Hepatocyte (in vitro differentiated cells): Measurements from ENCODE around the gene INTS6. TPM values are rescaled to one million over a fixed set of nuclear protein-coding genes. Genes with fewer than 3 reads are reported as not detected.

Source experiments
- DNase-seq: peaks from one replicate; pipeline ENCODE4 v3.0.0-alpha.2; 2016; ENCODE audit warnings: low spot score
- H2AFZ ChIP-seq: fragments of 200-600 bp; sonication (generic); 2 replicates; pipeline ENCODE4 v1.6.0; 2016; ENCODE audit warnings: antibody characterized with exemption, mild to moderate bottlenecking
- H3K27ac ChIP-seq: fragments of 200-600 bp; sonication (generic); 2 replicates; pipeline ENCODE4 v1.5.1; 2016; ENCODE audit warnings: mild to moderate bottlenecking
- H3K27me3 ChIP-seq: fragments of 200-600 bp; sonication (generic); 2 replicates; pipeline ENCODE4 v1.6.1; 2016
- H3K36me3 ChIP-seq: fragments of 200-600 bp; sonication (generic); replicated peaks from 2 replicates; pipeline ENCODE4 v1.5.1; 2016; ENCODE audit warnings: low read depth; ENCODE audit not compliant: insufficient read depth
- H3K4me1 ChIP-seq: fragments of 200-600 bp; sonication (generic); 2 replicates; pipeline ENCODE4 v1.5.1; 2016; ENCODE audit warnings: mild to moderate bottlenecking, moderate library complexity; ENCODE audit not compliant: insufficient read depth
- H3K4me2 ChIP-seq: fragments of 200-600 bp; sonication (generic); 2 replicates; pipeline ENCODE4 v1.6.0; 2016
- H3K4me3 ChIP-seq: fragments of 200-600 bp; sonication (generic); 2 replicates; pipeline ENCODE4 v1.5.1; 2016; ENCODE audit warnings: mild to moderate bottlenecking
- H3K79me2 ChIP-seq: fragments of 200-600 bp; sonication (generic); 2 replicates; pipeline ENCODE4 v1.6.0; 2017; ENCODE audit warnings: mild to moderate bottlenecking
- H3K9me2 ChIP-seq: fragments of 200-600 bp; sonication (generic); replicated peaks from 2 replicates; pipeline ENCODE4 v1.6.0; 2017; ENCODE audit warnings: mild to moderate bottlenecking; ENCODE audit not compliant: insufficient read depth
- H3K9me3 ChIP-seq: fragments of 200-600 bp; sonication (generic); 2 replicates; pipeline ENCODE4 v1.5.1; 2016; ENCODE audit warnings: low read depth, mild to moderate bottlenecking
- H4K20me1 ChIP-seq: fragments of 200-600 bp; sonication (generic); 2 replicates; pipeline ENCODE4 v1.6.0; 2016; ENCODE audit warnings: mild to moderate bottlenecking; ENCODE audit not compliant: insufficient read depth, poor library complexity, severe bottlenecking
- EZH2 ChIP-seq: fragments of 200-600 bp; sonication (generic); IDR thresholded peaks from 2 replicates; pipeline ENCODE4 v1.6.1; 2016; ENCODE audit warnings: antibody characterized with exemption, mild to moderate bottlenecking, borderline replicate concordance
- EZH2phosphoT487 ChIP-seq: fragments of 200-600 bp; sonication (generic); IDR thresholded peaks from one replicate; pipeline ENCODE4 v1.6.1; 2018; ENCODE audit warnings: antibody characterized with exemption, mild to moderate bottlenecking, low read depth, moderate library complexity; ENCODE audit not compliant: unreplicated experiment, severe bottlenecking
- WGBS: methylation state at CpG from one replicate; pipeline ENCODE4 v1.1.6; 2016; ENCODE audit warnings: low lambda C conversion rate; ENCODE audit errors: missing lambda C conversion rate; 5-methylcytosine and 5-hydroxymethylcytosine counted together
- polyA plus RNA-seq: library from polyadenylated mRNA; unstranded; fragments of >200 nt; fragmentation: Nextera tagmentation; extraction: Ambion mirVana; gene quantifications from 2 replicates; pipeline ENCODE4 v1.2.1, GENCODE V29; 2016
- total RNA-seq: library from RNA; depleted of rRNA; stranded (reverse); fragments of >200 nt; gene quantifications from 2 replicates; pipeline ENCODE4 v1.2.3, GENCODE V29; 2014
- TF ChIP-seq, protein P1 (sequence below): fragments of 200-600 bp; sonication (generic); IDR thresholded peaks from 2 replicates; pipeline ENCODE4 v1.5.1; 2016; ENCODE audit warnings: antibody characterized with exemption, mild to moderate bottlenecking; ENCODE audit not compliant: poor library complexity

INTS6 gene
- total and polyA plus RNA-seq, 2 experiments from 2014 or later = 28.5 to 51.2 TPM

GRCh38 chr13:51331354-51331861 is 121.4 kb downstream of the INTS6 start:
- no peak overlapping the region for H3K27ac ChIP-seq
- 84% methylated on average over 6 of the region's 6 CpGs for WGBS
- H4K20me1 ChIP-seq = no peaks in the 10 kb centered on the region
- H3K4me2 ChIP-seq = no peak overlapping the region
- no peaks in the 10 kb centered on the region for H3K4me1 ChIP-seq
- TF ChIP-seq, protein P1, sequence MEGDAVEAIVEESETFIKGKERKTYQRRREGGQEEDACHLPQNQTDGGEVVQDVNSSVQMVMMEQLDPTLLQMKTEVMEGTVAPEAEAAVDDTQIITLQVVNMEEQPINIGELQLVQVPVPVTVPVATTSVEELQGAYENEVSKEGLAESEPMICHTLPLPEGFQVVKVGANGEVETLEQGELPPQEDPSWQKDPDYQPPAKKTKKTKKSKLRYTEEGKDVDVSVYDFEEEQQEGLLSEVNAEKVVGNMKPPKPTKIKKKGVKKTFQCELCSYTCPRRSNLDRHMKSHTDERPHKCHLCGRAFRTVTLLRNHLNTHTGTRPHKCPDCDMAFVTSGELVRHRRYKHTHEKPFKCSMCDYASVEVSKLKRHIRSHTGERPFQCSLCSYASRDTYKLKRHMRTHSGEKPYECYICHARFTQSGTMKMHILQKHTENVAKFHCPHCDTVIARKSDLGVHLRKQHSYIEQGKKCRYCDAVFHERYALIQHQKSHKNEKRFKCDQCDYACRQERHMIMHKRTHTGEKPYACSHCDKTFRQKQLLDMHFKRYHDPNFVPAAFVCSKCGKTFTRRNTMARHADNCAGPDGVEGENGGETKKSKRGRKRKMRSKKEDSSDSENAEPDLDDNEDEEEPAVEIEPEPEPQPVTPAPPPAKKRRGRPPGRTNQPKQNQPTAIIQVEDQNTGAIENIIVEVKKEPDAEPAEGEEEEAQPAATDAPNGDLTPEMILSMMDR = no peak
- TF ChIP-seq EZH2 = no peak
- no peak for TF ChIP-seq EZH2phosphoT487
- no peak overlapping the region for H3K4me3 ChIP-seq
- no peaks in the 10 kb centered on the region for H3K9me3 ChIP-seq
- no peaks in the 10 kb centered on the region for H3K27me3 ChIP-seq
- no peaks in the 10 kb centered on the region for H3K9me2 ChIP-seq
- H3K36me3 ChIP-seq = no peaks in the 10 kb centered on the region
- H3K79me2 ChIP-seq = no peaks in the 10 kb centered on the region
- DNase-seq = no peak
- H2AFZ ChIP-seq = no peak overlapping the region

DNA sequence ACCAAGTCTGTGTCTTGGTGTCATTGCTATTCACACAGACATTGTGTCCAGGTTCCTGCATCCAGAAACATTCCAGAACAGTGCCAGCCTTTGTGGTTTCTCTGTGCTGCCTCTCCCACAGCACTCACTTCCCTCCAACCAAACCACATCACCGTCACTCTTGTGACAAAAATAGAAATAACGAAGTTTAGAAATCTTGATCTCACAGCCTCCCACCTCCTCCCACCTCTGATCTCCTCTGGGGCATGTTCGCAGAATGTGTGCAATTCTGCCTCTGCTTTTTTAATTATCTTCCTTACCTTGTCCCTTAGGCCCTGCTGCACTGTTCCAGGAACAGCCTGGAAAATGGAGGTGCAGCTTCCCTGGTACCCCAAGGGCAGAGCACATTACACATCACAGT is 122.0 kb downstream of the INTS6 start:
- no peaks in the 10 kb centered on the region for H3K4me1 ChIP-seq
- H3K36me3 ChIP-seq = no peaks in the 10 kb centered on the region
- WGBS = 94% methylated on average over 3 of the region's 3 CpGs
- no peak for DNase-seq
- no peaks in the 10 kb centered on the region for H3K9me3 ChIP-seq
- H2AFZ ChIP-seq = no peak overlapping the region
- no peaks in the 10 kb centered on the region for H3K9me2 ChIP-seq
- no peak overlapping the region for H3K4me2 ChIP-seq
- no peak for TF ChIP-seq EZH2phosphoT487
- no peak overlapping the region for H3K4me3 ChIP-seq
- H3K79me2 ChIP-seq = no peaks in the 10 kb centered on the region
- H3K27me3 ChIP-seq = no peaks in the 10 kb centered on the region
- no peaks in the 10 kb centered on the region for H4K20me1 ChIP-seq
- no peak overlapping the region for H3K27ac ChIP-seq

- no peaks in the 10 kb centered on the region for H3K79me2 ChIP-seq
- H4K20me1 ChIP-seq = no peaks in the 10 kb centered on the region
- no peaks in the 10 kb centered on the region for H3K9me3 ChIP-seq
- TF ChIP-seq, protein P1 = no peak
- no peak for TF ChIP-seq EZH2
- no peak for TF ChIP-seq EZH2phosphoT487
- DNase-seq = no peak
- no peak overlapping the region for H3K4me3 ChIP-seq
- no peak overlapping the region for H3K27ac ChIP-seq
- no peaks in the 10 kb centered on the region for H3K36me3 ChIP-seq
- no peaks in the 10 kb centered on the region for H3K4me1 ChIP-seq
- no peak overlapping the region for H2AFZ ChIP-seq
- 93% methylated on average over 3 of the region's 3 CpGs for WGBS
- H3K27me3 ChIP-seq = no peaks in the 10 kb centered on the region
- no peaks in the 10 kb centered on the region for H3K9me2 ChIP-seq
- H3K4me2 ChIP-seq = no peak overlapping the region
Observed at GRCh38 chr13:51329606-51330005, 123.2 kb downstream of the INTS6 start.

- Histone ChIP-seq H3K27me3 (no peaks in the 10 kb centered on the region), H3K9me3 (no peaks in the 10 kb centered on the region), H3K4me2 (no peak overlapping the region), H4K20me1 (no peaks in the 10 kb centered on the region), H3K4me1 (no peaks in the 10 kb centered on the region), H3K79me2 (no peaks in the 10 kb centered on the region), H3K27ac (no peak overlapping the region), H3K9me2 (no peaks in the 10 kb centered on the region), H3K4me3 (no peak overlapping the region), H2AFZ (no peak overlapping the region), H3K36me3 (no peaks in the 10 kb centered on the region)
- DNase-seq = peak; percentile 16
- TF ChIP-seq EZH2 = no peak
- 54% methylated on average over 6 of the region's 6 CpGs for WGBS
Observed at GRCh38 chr13:51328488-51328887, 124.3 kb downstream of the INTS6 start.
